Tibial nerve (tissue), 4 donors: ENCODE measurements around the gene C9orf50. TPM values are rescaled to one million over a fixed set of nuclear protein-coding genes. Genes with fewer than 3 reads are reported as not detected.

ENCODE experiments used
- DNase-seq, 2 donors: peaks; one replicate each; pipeline ENCODE4 v3.0.0-alpha.2; 2019; ENCODE audit warnings: low spot score in 2 of 2
- H3K27ac ChIP-seq, 4 donors: fragments of 200-600 bp; sonication (generic) in 3 of 4; one replicate each; pipeline ENCODE4 v1.5.1; 2017 to 2019; ENCODE audit warnings: mild to moderate bottlenecking in 1 of 4
- H3K27me3 ChIP-seq, 2 donors: fragments of 200-600 bp; sonication (generic) in 1 of 2; one replicate each; pipeline versions ENCODE4 v1.5.1 to v1.6.0; 2017 to 2019
- H3K36me3 ChIP-seq, 3 donors: fragments of 200-600 bp; sonication (generic); one replicate each; pipeline ENCODE4 v1.5.1; 2018 to 2019
- H3K4me1 ChIP-seq, 4 donors: fragments of 200-600 bp; sonication (generic) in 3 of 4; one replicate each; pipeline ENCODE4 v1.5.1; 2017 to 2019
- H3K4me3 ChIP-seq, 4 donors: fragments of 200-600 bp; sonication (generic) in 3 of 4; one replicate each; pipeline ENCODE4 v1.5.1; 2017 to 2019; ENCODE audit warnings: mild to moderate bottlenecking in 1 of 4, moderate library complexity in 1 of 4
- H3K9me3 ChIP-seq, 4 donors: fragments of 200-600 bp; sonication (generic) in 3 of 4; one replicate each; pipeline ENCODE4 v1.5.1; 2017 to 2019
- EP300 ChIP-seq, 2 donors: sonication (generic); formaldehyde crosslinking; IDR thresholded peaks; one replicate each; pipeline ENCODE4 v1.6.1; 2017; ENCODE audit warnings: antibody characterized with exemption in 2 of 2, mild to moderate bottlenecking in 1 of 2
- POLR2A ChIP-seq, 2 donors: fragments of 450-650 bp; IDR thresholded peaks; one replicate each; pipeline ENCODE4 v1.6.1; 2017; ENCODE audit warnings: antibody characterized with exemption in 2 of 2, mild to moderate bottlenecking in 2 of 2, moderate library complexity in 2 of 2
- WGBS, 2 donors: methylation state at CpG; one replicate each; pipeline ENCODE4 v1.1.5; 2018; 5-methylcytosine and 5-hydroxymethylcytosine counted together
- total RNA-seq, 4 donors: library from RNA; depleted of rRNA; stranded (reverse); fragments of >200 nt; gene quantifications; one replicate each; pipeline ENCODE4 v1.1.0, GENCODE V29; 2016
- TF ChIP-seq, protein P1 (sequence below), 5 experiments: fragments of 200-600 bp in 3 of 5; fragments of 450-650 bp in 2 of 5; sonication (generic) in 3 of 5; IDR thresholded peaks; one replicate each; pipeline ENCODE4 v1.5.1; 2016 to 2019; ENCODE audit warnings: antibody characterized with exemption in 5 of 5, mild to moderate bottlenecking in 3 of 5, moderate library complexity in 2 of 5

Gene C9orf50
- total RNA-seq, 4 donors from 2014 or later, result 0.90 to 1.7 (median 1.3) TPM

DNA sequence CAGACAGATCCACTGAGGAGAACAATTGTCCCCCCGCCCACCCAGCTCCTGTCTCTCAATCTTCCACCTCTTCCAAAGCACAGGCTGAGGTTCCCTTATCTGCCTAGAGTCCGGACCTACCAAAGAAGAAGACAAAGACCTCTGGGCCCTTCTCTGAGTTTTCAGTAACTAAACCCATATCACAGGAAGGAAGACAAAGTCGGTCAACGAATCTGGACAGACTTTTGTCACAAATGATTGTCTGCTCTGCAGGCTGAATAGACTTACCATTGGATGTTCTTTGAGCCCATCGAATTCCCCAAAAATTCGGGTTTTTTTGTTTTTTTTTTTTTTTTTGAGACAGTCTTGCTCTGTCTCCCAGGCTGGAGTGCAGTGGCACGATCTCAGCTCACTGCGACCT, 58.0 kb downstream of the C9orf50 start:
- TF ChIP-seq EP300 (IDR thresholded peaks at IDR 0.05) (no peak), POLR2A (IDR thresholded peaks at IDR 0.05) (no peak)
- TF ChIP-seq, protein P1, sequence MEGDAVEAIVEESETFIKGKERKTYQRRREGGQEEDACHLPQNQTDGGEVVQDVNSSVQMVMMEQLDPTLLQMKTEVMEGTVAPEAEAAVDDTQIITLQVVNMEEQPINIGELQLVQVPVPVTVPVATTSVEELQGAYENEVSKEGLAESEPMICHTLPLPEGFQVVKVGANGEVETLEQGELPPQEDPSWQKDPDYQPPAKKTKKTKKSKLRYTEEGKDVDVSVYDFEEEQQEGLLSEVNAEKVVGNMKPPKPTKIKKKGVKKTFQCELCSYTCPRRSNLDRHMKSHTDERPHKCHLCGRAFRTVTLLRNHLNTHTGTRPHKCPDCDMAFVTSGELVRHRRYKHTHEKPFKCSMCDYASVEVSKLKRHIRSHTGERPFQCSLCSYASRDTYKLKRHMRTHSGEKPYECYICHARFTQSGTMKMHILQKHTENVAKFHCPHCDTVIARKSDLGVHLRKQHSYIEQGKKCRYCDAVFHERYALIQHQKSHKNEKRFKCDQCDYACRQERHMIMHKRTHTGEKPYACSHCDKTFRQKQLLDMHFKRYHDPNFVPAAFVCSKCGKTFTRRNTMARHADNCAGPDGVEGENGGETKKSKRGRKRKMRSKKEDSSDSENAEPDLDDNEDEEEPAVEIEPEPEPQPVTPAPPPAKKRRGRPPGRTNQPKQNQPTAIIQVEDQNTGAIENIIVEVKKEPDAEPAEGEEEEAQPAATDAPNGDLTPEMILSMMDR (IDR thresholded peaks at IDR 0.05), result no peak
- no peak overlapping the region for H3K4me3 ChIP-seq
- WGBS, 2 donors, result 87 to 90% methylated on average over 8 of the region's 8 CpGs
- H3K27me3 ChIP-seq, result no peaks in the 10 kb centered on the region
- no peaks in the 10 kb centered on the region for H3K9me3 ChIP-seq
- no peaks in the 10 kb centered on the region for H3K36me3 ChIP-seq
- no peak overlapping the region for H3K27ac ChIP-seq
- peaks cover 0 to 33% (median 4%) of the 10 kb centered on the region in 4 donors for H3K4me1 ChIP-seq
- no peak for DNase-seq

DNA sequence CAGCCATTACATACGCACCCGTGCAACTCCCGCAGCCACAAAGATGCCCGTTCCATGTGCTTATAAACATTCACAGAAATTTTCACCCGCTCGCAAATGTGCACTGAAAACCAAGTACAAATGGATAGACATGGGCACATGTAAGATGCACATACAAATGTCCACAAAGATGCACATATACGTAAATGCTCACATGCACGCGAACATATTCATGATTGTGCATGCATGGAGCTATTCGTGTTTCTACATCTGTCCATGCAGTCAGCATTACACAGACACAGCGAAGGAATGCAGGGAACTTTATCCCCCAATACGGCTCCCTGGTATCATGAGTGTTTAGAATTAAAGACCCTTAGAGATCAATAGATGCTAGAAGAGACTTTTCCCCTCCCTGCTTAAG, 58.4 kb downstream of the C9orf50 start:
- H3K9me3 ChIP-seq, result no peaks in the 10 kb centered on the region
- no peaks in the 10 kb centered on the region for H3K27me3 ChIP-seq
- no peak for DNase-seq
- H3K4me3 ChIP-seq, result no peak overlapping the region
- no peak overlapping the region for H3K27ac ChIP-seq
- H3K4me1 ChIP-seq, result peaks cover 0 to 33% (median 6%) of the 10 kb centered on the region in 4 donors
- WGBS, 2 donors, result 81 to 82% methylated on average over 12 of the region's 12 CpGs
- no peak for TF ChIP-seq EP300 (IDR thresholded peaks at IDR 0.05)
- no peaks in the 10 kb centered on the region for H3K36me3 ChIP-seq

Other genes with a start within 250 kb of the C9orf50 start
- 10 to 100 TPM; 23.9 to 30.6 (median 27.5) TPM for gene NTMT1, start 5.1 kb upstream of the C9orf50 start, total RNA-seq
- gene ASB6, start 21.1 kb upstream of the C9orf50 start, total RNA-seq, result 10 to 100 TPM; 14.9 to 25.5 (median 22.4) TPM
- gene PRRX2, start 44.5 kb upstream of the C9orf50 start, total RNA-seq, result 10 to 100 TPM in 3 of 4 donors, 1 to 10 TPM in 1; 9.6 to 32.1 (median 14.9) TPM
- gene PTGES, start 131.9 kb upstream of the C9orf50 start, total RNA-seq, result 10 to 100 TPM; 14.7 to 33.0 (median 25.7) TPM
- 10 to 100 TPM; 19.2 to 41.2 (median 23.0) TPM for gene TOR1B, start 182.1 kb upstream of the C9orf50 start, total RNA-seq
- 10 to 100 TPM; 26.0 to 55.2 (median 40.4) TPM for gene TOR1A, start 203.0 kb upstream of the C9orf50 start, total RNA-seq
- 10 to 100 TPM; 44.4 to 61.2 (median 52.7) TPM for gene C9orf78, start 214.2 kb upstream of the C9orf50 start, total RNA-seq
- 10 to 100 TPM; 20.1 to 50.1 (median 24.1) TPM for gene USP20, start 214.4 kb upstream of the C9orf50 start, total RNA-seq